Globus pallidus (tissue), 1 donor: ENCODE data around the gene CDK5R1.
A peak's percentile ranks its signal among the peaks of the same experiment; 100 is the strongest.

Source experiments
- DNase-seq: peaks from one replicate; pipeline ENCODE4 v3.0.0-alpha.2; 2015; ENCODE audit warnings: low spot score

CDK5R1 gene

DNA sequence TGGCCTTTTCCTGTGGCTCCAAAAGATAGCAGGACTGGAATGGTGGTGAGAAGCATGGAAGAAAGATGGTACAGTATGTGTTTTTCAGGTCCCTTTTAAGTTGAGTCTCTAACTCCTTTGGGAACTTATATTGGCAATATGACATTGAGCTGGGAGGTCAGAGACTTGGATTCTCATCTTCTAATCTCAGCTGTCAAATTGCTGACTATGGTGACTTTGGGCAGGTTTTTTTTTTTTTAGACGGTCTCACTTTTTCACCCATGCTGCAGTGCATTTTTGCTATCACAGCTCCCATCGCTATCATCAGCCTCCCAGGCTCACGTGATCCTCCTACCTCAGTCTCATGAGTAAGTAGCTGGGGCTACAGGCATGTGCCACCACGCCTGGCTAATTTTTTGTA, 15.1 kb upstream of the CDK5R1 start:
- no peak for DNase-seq

GRCh38 chr17:32475258-32475657, 11.5 kb upstream of the CDK5R1 start:
- no peak for DNase-seq

- no peak for DNase-seq
These were observed 9.6 kb upstream of the CDK5R1 start for GRCh38 chr17:32477220-32477619.

- DNase-seq = no peak
These were observed 7.6 kb upstream of the CDK5R1 start for GRCh38 chr17:32479074-32479617.

GRCh38 chr17:32481193-32481592, 5.6 kb upstream of the CDK5R1 start:
- no peak for DNase-seq

DNA sequence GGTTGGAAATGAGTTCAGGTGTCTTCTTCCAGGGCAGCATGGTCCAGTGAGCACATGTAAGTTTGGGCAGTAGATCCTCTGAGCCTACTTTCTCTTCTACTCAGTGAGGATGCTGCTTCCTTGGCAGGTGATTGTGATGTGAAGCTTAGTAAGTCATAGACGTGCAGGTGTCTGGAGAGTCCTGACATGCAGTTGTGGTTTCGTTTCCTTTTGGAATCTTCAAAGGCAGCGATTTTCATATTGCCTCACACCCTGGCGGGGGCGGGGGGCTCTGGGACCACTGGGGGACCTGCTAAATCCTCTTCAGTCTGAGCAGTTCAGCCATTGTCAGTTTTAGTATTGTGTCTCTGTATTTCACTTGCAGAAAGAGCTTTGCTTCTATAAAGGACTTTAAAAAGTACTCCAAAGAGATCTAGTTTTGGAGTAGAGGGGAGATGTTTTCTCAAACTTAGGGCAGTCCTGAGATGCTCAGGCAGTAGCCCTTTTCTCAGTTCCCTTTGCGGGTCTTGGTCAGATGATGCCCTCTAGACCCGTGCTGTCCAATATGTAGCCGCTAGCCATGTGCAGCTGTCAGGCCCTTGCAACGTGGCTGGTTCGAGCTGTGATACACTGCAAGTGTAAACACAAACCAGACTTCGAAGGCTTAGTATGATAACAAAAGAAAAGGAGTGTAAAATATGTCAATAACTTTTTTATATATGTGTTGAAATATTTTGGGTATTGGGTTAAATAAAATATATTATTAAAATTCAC, 4.0 kb upstream of the CDK5R1 start:
- DNase-seq = no peak

GRCh38 chr17:32483451-32484019, 3.3 kb upstream of the CDK5R1 start:
- peak; percentile 95 for DNase-seq

DNA sequence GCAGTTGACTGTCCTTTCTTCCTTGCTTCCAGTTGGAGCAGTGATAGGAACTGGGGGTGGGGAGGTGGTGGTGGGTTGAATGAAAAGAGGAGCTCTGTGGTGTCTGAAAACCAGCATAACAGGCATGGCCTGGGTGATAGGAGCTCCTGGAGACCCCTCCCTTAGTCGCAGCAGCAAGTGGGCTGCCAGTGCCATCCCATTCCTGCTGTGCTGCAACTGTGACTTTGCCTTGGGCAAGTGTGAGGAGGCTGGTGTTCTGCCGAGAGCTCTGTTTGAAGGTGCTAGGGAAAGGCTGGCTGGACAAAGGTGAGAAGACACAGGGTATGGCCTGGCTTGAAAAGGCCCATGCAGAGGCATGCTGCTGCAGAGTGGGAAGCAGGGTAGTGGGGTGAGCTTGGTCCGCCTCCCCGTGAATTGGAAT, 2.7 kb upstream of the CDK5R1 start:
- DNase-seq = no peak

- DNase-seq = no peak
These were observed 2.2 kb upstream of the CDK5R1 start for GRCh38 chr17:32484628-32485027.

- no peak for DNase-seq
These were observed 1.3 kb upstream of the CDK5R1 start for GRCh38 chr17:32485261-32486110.

DNA sequence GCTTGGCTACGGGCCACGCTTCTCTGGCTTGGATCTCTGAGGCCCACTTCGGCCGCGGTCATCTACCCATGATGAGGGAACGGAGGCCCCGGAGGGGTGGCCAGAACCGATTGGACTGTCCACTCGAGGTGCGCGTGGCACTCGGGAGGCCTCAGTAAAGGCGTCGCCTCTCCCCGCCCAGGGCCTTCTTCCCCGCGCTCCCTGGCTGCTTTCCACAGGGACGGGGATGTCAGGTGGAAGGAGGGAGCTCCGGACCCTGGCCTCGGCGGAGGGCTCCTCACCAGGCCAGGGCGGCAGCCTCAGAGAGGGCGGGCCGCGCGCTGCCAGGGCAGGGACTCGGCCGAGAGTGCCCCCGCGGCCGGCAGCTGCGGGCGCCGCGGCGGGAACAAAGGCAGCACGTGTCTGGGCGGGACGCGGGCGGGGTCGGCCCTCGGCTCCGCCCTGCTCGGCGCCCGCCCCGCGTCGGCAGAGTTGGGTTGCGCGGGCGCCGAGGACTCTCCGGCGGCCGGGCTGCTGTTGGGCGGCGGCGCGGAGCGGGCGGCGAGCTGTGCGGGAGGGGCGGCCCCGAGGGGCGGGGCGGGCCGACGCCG, 587 bp upstream of the CDK5R1 start:
- DNase-seq = peak; percentile 90

DNA sequence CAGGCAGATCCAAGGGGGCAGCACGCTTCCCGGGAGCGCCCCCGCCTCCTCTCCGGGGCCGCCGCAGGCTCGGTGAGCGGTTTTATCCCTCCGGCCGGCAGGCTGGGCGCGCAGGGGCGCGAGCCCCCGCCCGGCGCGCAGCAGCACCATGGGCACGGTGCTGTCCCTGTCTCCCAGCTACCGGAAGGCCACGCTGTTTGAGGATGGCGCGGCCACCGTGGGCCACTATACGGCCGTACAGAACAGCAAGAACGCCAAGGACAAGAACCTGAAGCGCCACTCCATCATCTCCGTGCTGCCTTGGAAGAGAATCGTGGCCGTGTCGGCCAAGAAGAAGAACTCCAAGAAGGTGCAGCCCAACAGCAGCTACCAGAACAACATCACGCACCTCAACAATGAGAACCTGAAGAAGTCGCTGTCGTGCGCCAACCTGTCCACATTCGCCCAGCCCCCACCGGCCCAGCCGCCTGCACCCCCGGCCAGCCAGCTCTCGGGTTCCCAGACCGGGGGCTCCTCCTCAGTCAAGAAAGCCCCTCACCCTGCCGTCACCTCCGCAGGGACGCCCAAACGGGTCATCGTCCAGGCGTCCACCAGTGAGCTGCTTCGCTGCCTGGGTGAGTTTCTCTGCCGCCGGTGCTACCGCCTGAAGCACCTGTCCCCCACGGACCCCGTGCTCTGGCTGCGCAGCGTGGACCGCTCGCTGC, 832 bp downstream of the CDK5R1 start:
- DNase-seq = no peak

GRCh38 chr17:32488177-32488542, 1.4 kb downstream of the CDK5R1 start:
- DNase-seq = no peak

GRCh38 chr17:32488604-32489180, 1.9 kb downstream of the CDK5R1 start:
- DNase-seq = no peak

DNA sequence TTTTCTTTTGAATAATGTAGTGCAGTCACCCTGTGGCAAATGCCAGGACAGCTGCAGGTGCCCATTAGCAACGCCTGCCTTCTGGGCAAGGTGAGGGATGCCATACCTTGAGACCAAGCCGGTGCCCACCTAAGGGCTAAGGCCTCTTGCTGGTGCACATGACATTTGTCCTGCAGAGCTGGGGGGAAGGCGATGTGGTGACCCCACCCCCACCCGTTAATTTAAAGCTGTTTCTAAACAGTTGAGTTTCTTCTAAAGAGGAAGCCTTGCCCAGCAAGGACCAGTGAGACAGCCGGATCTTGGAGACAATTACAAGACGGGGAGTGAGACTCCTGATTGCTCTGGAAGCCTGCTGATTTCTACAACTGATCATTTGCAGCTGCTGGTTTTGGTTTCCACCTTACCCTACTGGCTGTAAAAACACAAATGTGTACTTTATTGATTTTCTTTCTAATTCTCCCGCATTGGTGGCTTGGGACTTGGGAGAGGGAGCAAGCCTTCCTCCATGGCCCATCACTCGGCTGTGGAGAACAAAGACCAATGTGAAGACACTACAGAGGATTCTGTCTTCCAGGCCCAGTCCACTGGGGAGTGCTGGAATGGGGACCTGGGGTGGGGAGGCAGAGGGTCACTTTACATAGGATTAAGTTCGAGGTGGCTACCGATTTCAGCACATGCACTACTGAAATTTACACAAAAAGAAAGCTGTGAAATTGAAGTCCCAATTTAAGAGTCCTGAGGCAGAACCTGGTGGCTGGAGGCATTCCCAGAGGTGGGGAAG, 2.7 kb downstream of the CDK5R1 start:
- no peak for DNase-seq

DNA sequence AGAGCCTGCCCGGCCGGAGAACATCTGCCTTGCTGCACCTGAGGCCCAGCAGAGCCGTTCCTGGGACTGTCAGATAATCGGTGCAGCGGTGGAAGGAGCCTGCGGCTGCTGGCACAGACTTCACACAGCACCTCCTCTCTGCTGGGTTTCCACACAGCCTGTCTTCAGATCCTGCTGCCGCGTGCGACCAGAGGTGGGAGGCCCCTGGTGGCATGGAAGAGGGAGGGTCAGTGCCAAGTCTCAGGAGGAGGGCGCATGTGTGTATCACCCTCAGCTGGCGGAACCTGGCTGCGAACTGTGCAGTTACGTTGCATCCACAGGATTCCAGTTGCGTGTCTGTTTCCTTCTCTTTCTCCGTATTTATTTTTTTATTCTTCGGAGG, 3.3 kb downstream of the CDK5R1 start:
- no peak for DNase-seq

- no peak for DNase-seq
These were observed 4.8 kb downstream of the CDK5R1 start for GRCh38 chr17:32491371-32492263.

- DNase-seq = no peak
These were observed 5.4 kb downstream of the CDK5R1 start for GRCh38 chr17:32492264-32492589.

GRCh38 chr17:32492648-32493289, 6.0 kb downstream of the CDK5R1 start:
- no peak for DNase-seq
